Dermis blood vessel endothelial cell (primary cell): Measurements from ENCODE around the gene UBAC2. TPM values are rescaled to one million over a fixed set of nuclear protein-coding genes. Genes with fewer than 3 reads are reported as not detected.

Experiments used
- DNase-seq: peaks from one replicate; pipeline ENCODE4 v3.0.0; 2010
- total RNA-seq: library from RNA; depleted of rRNA; stranded (reverse); fragments of >200 nt; gene quantifications from 2 replicates; pipeline ENCODE4 v1.2.3, GENCODE V29; 2014

Gene UBAC2
- total RNA-seq, 1 donor from 2014 or later: 48.8 TPM

DNA sequence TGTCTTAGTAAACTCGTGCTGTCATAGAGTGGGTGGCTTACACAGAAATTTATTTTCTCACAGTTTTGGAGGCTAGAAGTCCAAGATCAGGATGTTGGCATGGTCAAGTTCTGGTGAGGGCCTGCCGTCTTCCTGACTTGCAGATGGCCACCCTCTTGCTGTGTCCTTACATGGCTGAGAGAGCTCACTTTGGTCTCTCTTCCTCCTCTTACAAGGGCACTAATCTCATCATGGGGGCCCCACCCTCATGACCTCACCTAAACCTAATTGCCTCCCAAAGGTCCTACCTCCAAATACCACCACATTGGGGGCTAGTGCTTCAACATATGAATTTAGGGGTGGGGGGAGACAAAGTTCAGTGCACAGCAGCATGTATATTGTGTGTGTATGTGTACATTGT is 71.8 kb downstream of the UBAC2 start:
- DNase-seq: no peak

DNA sequence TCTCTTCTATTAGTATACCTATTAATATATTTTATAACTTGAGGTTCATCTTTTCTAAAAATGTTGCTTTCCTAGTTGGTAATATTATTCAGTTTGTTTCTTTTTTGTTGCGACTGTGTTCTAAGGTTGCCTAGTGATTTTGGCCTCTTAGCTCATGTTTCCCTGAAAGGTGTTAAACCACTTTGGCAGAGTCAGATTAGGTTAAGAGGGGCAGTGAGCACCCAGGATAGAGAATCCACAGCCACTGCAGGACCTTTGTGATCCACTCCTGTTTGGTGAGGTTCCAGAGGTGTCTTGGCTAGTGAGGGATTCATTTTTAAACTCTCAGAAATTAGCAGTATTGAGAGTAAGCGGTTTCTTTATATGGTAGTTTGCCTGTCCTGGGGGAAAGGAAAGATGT is 72.5 kb downstream of the UBAC2 start:
- no peak for DNase-seq

DNA sequence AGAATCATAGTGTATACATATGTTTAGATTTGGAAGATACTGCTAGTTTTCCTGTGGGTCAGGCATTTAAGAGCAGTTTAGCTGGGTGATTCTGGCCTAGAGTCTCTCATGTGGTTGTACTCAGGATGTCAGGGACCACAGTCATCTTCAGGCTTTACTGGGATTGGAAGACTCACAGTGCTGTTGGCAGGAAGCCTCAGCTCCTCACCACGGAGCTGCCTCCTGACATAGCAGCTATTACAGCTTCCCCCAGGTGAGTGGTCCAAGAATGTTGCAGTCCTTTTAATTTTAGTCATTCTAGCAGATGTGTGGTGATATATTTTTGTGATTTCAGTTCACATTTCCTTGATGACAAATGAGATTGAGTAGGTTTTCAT is 74.4 kb downstream of the UBAC2 start:
- DNase-seq: peak; percentile 13

DNA sequence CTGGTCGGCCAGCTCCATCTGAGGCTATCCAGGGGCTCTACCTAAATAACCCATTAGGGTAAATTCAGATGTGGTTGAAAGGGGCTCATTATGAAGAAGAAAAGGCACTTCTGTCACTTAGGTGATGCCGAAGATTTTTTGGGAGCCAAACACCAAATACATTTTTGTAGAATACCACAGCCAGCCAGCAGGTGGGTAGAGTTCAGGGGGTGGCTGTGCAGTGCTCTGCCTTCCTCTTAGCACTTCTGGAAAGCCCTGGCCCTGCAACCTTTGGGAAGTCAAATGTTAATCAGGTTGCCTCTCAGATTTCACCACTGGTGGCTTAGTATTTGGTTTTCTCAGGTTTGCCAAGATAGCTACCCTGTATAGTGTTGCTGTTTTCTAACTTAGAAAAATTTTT is 76.1 kb downstream of the UBAC2 start:
- no peak for DNase-seq

DNA sequence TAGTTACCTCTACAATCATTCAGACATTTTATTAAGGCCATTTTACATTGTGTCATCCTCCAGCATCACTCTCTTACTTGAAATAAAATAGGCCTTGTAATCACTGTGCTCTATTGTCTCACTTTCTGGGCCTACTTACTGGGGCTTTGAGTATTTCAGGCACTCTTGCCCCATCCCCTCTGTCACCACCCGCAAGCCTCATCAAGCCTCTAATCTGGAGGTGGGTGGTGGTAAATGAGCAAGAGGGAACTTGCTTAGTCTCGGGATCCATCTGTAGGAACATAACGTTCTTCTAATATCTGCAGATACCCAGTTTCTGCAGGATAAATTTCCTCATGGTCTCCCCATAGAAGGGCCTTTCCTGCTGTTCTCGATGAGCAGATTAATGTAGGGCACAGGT is 77.0 kb downstream of the UBAC2 start:
- DNase-seq: no peak

DNA sequence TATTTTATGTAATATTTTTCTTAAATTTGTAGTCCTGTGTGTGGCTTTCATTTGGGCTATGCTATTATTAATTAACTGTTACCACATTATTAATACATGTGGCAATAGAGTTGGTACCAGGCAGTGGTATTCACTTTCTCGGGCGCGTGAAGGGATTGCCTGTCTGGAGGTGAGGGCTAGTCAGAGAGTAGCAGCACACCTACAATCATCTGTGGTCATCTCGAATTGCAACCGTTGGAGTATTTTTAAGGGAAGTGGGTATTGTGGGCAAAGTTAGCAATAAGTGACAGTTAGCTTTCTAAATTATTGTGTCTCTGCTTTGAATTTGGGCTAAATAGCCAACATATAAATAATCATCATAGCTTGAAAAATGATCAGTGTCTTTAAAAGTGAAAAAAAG is 77.5 kb downstream of the UBAC2 start:
- no peak for DNase-seq

DNA sequence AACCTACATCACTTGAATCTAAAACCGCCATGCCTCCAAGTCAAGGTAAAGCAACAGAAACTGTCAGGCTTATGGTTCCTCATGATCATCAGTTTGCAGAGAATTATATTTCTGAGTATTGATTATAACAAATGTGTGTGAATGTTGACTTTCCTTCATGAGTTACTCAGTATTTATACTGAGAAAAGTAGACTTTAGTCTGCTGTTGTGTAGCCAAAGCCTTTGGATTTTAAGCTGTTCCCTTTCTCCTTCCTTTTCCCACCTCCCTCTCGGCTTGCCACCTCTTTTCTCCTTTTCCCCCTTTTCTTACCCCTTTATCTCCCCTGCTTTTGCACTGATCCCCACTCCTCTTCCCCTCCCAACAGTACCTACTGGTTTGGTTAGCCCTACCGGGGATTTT is 78.2 kb downstream of the UBAC2 start:
- no peak for DNase-seq

DNA sequence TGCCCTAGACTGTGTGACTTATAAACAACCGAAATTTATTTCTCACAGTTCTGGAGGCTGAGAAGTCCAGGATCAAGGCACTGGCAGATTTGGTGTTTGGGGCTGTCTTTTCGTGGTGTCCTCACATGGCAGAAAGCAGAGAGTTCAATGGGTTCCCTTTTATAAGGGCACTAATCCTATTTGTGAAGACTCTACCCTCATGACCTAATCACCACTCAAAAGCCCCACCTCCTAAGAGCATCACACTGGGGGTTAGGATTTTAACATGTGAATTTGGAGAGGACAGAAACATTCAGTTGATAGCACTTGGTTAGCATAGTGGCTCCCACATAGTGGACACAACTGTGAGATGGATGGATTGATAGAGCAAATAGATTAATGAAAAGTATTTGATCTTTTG is 79.0 kb downstream of the UBAC2 start:
- DNase-seq: no peak

DNA sequence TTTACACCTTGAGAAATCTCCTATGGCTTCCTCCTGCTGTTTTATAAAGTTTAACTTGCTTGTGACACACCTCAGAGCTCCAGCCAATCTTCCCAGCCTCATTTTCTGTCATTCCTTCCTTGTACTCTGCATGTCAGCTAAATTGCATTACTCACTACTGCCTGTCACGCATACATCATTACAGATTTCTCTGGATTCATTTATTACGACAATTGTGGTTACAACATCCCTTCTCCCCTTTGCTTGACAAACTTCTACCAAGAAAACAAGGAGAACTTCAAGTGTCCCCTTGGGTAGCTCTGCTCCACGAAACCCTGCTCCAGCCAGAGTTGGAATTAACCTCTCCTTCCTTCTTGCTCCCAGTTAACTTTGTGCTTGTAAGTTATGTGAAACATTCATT is 79.5 kb downstream of the UBAC2 start:
- no peak for DNase-seq

DNA sequence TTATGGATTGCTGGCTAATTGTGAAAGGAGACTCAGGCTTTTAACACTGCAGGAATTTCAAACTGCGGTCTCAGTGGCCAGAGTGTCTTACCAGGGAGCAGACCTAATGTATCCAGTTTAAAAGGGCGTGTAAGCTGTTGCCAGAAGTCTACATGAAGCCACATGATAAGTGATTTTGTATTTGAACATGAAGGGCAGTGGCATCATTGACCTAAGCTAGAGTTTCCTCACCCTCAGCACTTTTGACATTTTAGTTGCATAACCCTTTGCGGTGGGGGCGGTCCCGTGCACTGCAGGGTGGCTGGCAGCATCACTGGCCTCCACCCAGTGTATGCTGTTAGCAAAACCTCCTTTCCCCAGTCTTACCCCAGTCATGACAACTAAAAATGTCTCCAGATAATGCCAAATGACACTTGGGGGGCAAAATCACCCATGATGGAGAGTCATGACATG is 81.2 kb downstream of the UBAC2 start:
- DNase-seq: no peak

DNA sequence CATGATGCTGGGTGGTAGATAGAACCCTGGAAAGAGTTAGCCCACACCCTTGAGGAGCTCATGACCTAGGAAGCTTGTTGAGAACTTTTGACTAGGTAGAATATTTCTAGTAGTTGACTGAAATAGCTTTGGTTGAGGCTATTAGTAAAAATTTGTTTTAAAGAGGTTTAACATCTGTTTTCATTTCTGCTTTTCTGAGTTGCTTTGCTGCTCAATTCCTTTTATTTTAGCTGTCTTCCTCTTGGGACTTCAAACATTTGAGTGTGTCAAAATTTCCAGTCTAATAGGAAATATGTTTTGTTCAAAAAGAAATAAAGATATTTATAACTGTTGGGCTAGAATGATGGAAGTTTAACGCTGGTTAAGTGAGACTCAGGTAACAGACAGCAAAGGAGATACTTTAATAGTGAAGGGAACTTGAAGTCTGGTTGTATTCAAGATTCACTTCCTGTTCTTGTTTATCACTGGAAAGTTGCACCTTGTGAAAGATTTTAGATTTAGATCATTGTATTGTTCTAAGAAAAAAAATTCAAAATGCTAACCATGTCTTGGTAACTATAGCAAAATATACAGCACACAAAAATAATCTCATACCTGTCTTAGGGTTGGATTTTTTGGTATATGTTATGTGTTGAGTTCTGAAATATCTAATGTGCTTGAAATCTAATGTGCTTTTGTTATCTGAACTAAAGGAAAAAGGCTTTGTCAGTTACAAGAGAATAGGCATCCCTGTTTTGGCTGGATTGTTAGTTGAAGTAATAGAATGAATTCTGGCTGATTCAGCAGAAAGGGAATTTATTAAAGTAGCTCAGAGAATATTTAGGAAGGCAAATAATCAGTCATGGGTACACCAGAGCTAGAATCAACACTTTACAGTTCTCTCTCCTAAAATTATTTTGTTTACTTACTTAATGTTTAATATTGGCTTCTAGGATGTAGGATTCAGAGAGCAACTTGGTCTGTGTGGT is 81.9 kb downstream of the UBAC2 start:
- no peak for DNase-seq

DNA sequence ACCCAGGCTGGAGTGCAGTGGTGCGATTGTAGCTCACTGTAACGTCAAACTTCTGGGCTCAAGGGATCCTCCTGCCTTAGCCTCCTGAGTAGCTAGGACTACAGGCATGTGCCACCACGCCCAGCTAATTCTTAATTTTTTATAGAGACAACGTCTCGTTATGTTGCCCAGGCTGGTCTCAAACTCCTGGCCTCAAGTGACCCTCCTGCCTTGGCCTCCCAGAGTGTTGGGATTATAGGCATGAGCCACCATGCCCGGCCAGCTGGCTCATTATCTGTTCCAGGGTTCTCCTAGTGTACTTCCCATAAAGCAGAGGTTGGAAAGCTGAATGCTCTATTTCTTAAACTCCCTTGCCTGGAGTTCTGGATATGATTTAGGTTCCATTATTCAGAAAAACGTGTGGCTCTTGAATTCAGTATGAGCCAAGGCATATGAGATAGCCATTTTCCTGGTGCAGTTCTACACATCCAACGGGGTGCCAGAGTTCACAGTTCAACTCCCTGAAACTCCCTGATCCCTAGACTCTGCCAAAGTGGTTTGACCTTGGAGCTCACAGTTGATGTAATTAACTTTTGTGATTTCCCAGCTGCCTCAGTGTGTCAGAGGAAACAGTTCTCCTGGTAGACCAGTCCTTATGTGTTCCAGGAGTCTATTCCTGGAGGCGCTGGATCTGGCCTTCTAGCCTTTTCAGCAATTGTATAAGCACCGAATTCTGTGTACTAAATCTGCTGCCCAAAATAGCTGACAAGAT is 85.0 kb downstream of the UBAC2 start:
- DNase-seq: no peak

DNA sequence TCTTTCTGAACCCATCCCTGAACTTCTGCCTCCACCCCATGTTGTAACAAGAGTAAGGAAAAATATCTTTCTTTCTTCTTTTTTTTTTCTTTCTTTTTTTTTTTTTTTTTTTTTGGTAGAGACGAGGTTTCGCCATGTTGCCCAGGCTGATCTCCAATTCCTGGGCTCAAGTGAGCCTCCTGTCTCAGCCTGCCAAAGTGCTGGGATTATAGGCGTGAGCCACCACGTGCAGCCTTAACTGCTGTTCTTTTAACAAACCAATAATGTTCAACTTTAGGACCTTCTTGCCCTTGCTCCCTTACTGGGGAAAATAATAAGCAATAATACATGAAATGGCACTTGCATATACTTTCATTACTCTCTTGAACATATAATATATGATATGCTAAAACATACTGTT is 86.9 kb downstream of the UBAC2 start:
- no peak for DNase-seq

DNA sequence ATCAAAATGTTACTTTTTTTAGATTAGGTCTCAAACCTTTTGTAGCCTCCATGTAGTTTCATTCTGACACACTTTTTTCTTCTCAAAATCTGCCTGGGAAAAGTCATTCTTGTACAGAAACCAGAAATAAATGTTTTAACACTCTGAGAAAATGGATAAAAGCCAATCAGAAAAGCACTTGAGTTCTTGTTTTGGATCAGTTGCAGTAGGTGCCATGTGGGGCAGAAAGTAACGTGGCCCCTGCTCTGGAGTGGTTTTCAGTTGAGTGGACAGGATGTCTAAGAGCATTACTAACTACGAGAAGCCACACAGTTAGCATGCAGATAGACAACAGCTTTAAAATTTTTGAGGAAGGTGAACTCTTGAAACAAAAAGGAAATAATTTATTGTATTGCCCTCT is 87.4 kb downstream of the UBAC2 start:
- no peak for DNase-seq

DNA sequence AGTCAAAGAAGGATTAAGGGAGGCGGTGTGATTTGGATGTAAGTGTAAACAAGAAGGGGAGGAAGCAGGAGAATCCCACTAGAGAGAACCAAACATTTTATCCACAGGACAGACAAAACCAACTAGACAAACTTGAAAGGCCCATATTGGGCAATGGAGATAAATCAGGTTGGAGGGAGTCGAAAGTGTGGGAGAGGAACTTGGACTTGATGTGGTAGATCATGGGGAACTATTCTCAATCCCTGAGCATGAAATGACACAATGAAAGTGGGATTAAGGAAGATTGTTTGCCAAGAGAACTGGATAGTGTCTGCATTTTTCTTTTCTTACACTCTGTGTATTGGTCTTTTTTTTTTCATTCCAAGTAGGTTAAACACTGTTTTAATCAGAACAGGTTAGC is 88.6 kb downstream of the UBAC2 start:
- no peak for DNase-seq

DNA sequence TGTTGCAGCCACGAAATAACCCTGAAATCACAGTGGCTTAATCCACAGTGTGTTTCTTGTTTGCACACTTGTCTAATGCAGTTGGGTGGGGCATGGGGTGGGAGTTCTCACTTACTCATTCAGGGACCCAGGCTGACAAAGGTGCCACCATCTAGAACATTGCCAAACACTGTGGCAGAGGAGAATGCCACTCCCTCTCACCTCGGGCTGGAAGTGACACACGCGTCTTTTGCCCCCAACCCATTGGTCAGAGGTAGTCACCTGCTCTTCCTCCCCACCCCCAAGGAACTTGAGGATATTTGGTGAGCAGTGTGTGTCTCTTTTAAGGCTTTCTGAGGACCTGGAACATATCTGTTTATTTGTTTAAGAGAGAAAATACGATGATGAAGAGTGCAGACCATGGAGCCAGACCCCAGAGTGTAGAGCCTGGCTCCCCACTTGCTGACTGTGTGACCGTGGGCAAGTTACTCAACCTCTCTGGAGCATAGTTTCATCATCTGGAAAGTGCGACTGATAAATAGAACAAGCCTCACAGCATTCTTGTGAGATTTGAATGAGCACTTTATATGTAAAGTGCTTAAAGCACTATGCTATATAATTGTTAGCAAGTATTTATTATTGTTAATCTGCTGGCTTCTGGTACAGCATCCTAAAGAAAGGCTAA is 89.2 kb downstream of the UBAC2 start:
- no peak for DNase-seq

DNA sequence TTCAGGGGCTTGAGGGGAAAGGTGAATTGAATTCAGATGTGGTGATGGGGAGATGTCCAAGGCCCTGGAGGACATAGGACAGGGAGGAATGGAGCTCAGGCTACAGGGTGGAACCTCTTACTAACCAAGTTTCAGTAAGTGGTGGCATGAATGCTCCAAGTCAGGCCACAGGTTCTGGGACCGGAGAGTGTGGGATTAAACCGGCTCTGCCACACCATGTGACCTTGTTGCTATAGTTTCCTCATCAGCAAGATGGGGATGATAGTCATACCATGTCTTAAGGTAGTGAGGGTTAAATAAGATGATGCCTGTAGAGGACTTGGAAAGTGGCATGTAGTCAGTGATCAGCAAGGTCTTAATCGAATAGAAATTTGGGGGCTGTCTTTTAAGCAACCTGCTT is 90.2 kb downstream of the UBAC2 start:
- DNase-seq: no peak

DNA sequence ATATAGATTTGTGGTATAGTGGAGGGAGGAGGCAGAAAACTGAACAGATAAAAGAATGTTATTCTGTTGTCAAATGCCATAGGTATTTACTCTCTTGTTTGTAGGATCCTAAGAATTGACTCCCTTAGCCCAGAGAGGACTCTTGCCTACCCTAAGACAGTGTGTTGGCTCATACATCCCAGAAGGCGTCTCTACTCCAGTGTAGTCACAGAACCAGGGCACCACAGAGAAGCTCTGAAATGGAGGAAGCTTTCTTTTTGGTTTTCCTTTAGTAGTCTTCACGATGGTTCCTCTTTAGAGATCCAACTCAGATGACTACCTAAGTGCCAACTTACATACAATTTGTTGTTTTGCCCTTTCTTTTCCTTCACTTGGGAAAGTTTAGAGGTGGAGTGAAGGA is 92.5 kb downstream of the UBAC2 start:
- no peak for DNase-seq

DNA sequence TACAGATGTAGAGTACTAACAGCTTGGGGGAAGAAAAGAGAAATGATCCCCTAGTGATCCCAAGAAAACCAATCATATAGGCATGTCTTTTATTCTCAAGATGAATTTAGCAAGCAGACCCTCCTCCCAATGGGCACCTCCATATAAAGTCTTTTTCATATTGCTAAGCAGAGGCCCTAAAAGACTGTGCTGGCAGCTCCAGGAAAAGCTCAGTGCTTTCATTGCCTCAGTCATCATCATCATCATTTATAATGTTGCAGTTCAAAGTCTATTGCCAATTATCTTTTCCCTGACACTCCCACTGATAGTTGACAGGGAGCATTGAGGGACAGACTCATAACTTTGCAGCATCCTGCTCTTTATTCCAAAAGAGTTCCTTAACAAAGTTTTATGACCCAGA is 93.5 kb downstream of the UBAC2 start:
- DNase-seq: no peak

DNA sequence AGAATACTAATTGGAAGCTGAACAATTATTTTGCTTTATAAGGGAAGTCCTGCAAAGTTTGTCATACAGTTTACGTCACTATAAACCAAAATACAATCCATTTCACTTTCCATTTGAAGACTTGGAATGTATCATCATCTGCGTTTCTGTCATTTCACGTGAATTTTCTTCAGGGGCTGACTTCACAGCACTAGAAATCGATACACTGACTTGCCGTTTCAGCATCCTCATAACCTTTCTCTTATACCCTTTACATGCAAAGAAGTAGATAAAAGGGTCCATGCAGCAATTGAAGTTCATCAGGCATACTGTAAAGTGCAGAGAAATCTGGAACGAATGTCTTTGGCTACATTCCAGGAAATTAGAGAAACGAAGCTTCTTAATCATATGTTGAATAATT is 94.3 kb downstream of the UBAC2 start:
- DNase-seq: no peak

DNA sequence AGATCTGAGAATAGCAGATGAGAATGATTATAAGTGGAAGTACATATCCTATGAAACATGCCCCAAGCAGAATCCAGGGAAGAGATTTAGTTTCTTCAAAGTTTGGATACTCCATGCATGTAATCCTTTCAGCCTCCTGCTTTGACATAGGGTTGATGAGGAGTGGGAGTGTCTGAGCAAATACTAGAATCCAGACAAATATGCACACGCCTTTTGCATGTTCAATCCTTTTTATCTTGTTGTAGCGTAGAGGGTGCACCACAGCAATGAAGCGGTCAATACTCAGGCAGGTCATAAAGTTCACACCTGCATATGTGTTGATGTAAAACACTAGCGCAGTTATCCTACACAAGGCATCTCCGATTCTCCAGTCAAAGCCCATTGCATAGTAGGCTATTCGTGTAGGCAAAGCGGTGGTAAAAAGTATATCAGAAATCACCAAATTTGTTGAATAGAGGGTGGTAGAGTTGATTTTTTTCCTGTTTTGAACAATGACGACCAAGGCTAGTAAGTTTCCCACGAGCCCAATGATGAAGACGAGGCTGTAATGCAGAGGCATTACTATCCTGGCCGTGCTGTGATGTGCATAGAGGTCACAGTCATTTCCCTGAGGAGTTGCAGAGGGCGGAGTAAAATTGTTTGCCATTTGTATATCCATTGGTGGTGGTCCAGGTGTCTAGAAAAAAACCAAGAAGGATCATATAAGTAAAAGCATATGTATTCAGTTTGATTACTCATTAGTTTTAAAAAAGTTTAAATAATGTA is 95.0 kb downstream of the UBAC2 start:
- no peak for DNase-seq

DNA sequence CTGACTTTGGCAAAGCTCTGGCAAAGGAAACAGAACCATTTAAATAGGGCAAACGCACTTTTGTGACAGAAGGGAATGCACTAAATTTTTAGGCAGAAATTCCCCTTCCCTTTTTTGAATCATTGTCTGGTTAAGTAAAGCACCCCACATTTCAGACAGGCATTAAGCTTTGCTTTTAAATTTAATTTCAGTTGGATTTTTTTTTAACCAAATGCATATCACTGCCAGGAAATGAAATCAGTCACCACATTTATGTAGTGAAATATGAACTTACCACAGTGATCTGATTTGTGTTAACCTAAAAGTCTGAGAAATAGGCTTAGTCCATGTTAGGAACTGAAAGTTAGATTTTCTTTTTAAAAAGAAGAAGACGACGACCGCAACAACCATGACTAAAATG is 95.7 kb downstream of the UBAC2 start:
- no peak for DNase-seq

DNA sequence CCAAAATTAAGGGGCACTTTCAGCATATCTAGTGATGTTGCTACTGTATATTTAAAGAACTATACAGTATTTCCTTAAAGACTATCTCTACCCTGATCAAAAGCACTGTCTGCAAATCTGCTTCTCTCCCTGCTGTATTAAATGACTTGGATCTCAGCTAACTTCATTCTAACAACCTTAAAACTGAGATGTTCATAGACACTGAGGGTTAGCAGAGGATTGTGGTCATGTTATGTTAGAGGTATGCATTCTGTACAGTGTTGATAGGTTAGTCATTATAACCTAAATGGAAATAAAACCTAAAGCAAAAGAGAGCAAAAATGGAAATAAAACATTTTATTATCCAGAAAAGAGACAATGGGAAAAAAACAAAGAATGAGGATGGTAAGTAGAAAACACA is 96.7 kb downstream of the UBAC2 start:
- no peak for DNase-seq
